Ovary (tissue), 3 donors: Measurements from ENCODE around the gene EIF2D.

Experiments
- EP300 ChIP-seq: sonication (generic); formaldehyde crosslinking; IDR thresholded peaks from one replicate; pipeline ENCODE4 v1.6.1; 2017; ENCODE audit warnings: antibody characterized with exemption
- TF ChIP-seq, protein P1 (sequence below), 3 donors: fragments of 450-650 bp in 2 of 3; fragments of 200-600 bp in 1 of 3; IDR thresholded peaks; one replicate each; pipeline versions ENCODE4 v1.5.1 to v1.8.0; 2016 to 2022; ENCODE audit warnings: antibody characterized with exemption in 3 of 3, mild to moderate bottlenecking in 1 of 3
- donor health status: DM: no; HTN: no; CAD: no.

DNA sequence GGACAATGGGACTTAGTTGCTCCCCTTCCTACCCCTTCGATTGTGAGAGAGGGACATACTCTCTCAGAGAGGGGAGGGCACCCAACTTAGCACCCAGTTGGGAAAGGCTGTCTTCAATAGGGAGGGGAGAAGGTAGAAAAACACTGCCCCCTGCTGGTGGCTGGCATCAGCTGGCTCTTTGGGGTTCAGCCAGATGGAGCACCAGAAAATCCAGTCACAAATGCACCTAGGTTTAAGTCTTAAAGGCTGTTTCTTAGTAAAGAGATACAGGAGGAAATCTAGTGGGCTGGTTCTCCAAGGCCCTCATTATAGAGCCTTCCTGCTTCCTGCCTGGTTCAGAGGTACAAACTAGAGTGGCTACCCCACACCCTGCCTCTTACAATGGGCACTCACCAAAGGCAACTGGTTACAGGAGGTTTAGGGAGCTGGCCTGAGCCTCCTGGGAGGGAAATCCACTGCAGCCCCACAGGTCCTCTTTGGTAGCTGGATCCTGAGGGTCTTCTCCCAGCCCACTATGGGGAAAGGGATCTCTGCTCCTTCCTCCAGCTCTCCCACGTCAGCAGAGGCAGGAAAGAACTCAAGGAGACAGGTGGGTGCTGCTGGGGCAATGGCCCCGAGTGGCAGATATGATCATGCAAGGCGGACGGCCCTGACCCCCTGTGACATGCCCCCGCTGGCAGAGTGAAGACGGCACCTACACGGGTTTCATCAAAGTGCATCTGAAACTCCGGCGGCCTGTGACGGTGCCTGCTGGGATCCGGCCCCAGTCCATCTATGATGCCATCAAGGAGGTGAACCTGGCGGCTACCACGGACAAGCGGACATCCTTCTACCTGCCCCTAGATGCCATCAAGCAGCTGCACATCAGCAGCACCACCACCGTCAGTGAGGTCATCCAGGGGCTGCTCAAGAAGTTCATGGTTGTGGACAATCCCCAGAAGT is 28.3 kb downstream of the EIF2D start:
- TF ChIP-seq, protein P1, sequence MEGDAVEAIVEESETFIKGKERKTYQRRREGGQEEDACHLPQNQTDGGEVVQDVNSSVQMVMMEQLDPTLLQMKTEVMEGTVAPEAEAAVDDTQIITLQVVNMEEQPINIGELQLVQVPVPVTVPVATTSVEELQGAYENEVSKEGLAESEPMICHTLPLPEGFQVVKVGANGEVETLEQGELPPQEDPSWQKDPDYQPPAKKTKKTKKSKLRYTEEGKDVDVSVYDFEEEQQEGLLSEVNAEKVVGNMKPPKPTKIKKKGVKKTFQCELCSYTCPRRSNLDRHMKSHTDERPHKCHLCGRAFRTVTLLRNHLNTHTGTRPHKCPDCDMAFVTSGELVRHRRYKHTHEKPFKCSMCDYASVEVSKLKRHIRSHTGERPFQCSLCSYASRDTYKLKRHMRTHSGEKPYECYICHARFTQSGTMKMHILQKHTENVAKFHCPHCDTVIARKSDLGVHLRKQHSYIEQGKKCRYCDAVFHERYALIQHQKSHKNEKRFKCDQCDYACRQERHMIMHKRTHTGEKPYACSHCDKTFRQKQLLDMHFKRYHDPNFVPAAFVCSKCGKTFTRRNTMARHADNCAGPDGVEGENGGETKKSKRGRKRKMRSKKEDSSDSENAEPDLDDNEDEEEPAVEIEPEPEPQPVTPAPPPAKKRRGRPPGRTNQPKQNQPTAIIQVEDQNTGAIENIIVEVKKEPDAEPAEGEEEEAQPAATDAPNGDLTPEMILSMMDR (IDR thresholded peaks at IDR 0.05), result peak; percentile 48 to 63 (median 62)
- TF ChIP-seq EP300, result no peak
